Neural cell (in vitro differentiated cells): ENCODE data around the gene ZFYVE21.

Experiments
- CTCF ChIP-seq: fragments of 450-650 bp; IDR thresholded peaks from 2 replicates; pipeline ENCODE4 v1.5.1; 2014; ENCODE audit warnings: antibody characterized with exemption, mild to moderate bottlenecking, moderate library complexity; ENCODE audit not compliant: poor library complexity, severe bottlenecking
- POLR2AphosphoS5 ChIP-seq: IDR thresholded peaks from 2 replicates; pipeline ENCODE4 v1.6.1; 2012
- RAD21 ChIP-seq: fragments of 450-650 bp; conservative IDR thresholded peaks from 2 replicates; pipeline ENCODE4 v1.6.1; 2014; ENCODE audit warnings: antibody characterized with exemption, mild to moderate bottlenecking, moderate library complexity

- TF ChIP-seq CTCF (no peak), POLR2AphosphoS5 (no peak), RAD21 (no peak)
Observed at GRCh38 chr14:103688906-103689902, 26.4 kb upstream of the ZFYVE21 start.
